Kidney (tissue), 14 donors: ENCODE results near the gene MX2. TPM values are rescaled to one million over a fixed set of nuclear protein-coding genes. Genes with fewer than 3 reads are reported as not detected.
A peak's percentile ranks its signal among the peaks of the same experiment; 100 is the strongest.

Source experiments
- DNase-seq, 5 donors: peaks; one replicate each; pipeline ENCODE4 v3.0.0-alpha.2; 2013 to 2020
- FAIRE-seq: peaks from 2 replicates; lab custom pipeline; 2012; peaks lifted over from hg19 to GRCh38; lab: Jason Lieb, UNC
- H3K27ac ChIP-seq, 2 donors: one replicate each; pipeline ENCODE4 v1.7.0; 2013; ENCODE audit warnings: low read depth in 2 of 2, low read length in 2 of 2, inconsistent platforms in 1 of 2
- H3K27me3 ChIP-seq: one replicate; pipeline ENCODE4 v1.7.1; 2013; ENCODE audit warnings: low read length, inconsistent platforms; ENCODE audit not compliant: control insufficient read depth, insufficient read depth
- H3K36me3 ChIP-seq, 3 donors: one replicate each; pipeline versions ENCODE4 v1.7.0 to v1.7.1; 2013; ENCODE audit warnings: low read length in 3 of 3, control low read depth in 1 of 3, inconsistent platforms in 1 of 3; ENCODE audit not compliant: insufficient read depth in 3 of 3, control insufficient read depth in 2 of 3
- H3K4me1 ChIP-seq, 3 donors: one replicate each; pipeline versions ENCODE4 v1.7.0 to v1.7.1; 2013; ENCODE audit warnings: low read length in 3 of 3, inconsistent platforms in 1 of 3, low read depth in 1 of 3; ENCODE audit not compliant: control insufficient read depth in 2 of 3, insufficient read depth in 2 of 3
- H3K4me3 ChIP-seq, 3 donors: one replicate each; pipeline versions ENCODE4 v1.7.0 to v1.8.1; 2013; ENCODE audit warnings: low read length in 3 of 3, control low read depth in 1 of 3, inconsistent platforms in 1 of 3
- H3K9ac ChIP-seq, 3 donors: one replicate each; pipeline versions ENCODE4 v1.7.0 to v1.7.1; 2013; ENCODE audit warnings: low read length in 3 of 3, control low read depth in 1 of 3, inconsistent platforms in 1 of 3
- H3K9me3 ChIP-seq, 3 donors: one replicate each; pipeline versions ENCODE4 v1.7.0 to v1.7.1; 2013; ENCODE audit warnings: low read length in 3 of 3, control low read depth in 1 of 3, inconsistent platforms in 1 of 3; ENCODE audit not compliant: control insufficient read depth in 2 of 3, insufficient read depth in 1 of 3
- intact Hi-C: fragments of 100-400 bp; cut with DNase I; formaldehyde crosslinking; loops from one replicate; pipeline ENCODE4 v1.11.1; 2022
- polyA plus RNA-seq: library from polyadenylated mRNA; stranded (reverse); fragments of 350-450 nt; fragmentation: Illumina TruSeq; extraction: RNeasy Lipid Tissue Mini Kit (QIAGEN cat#74804); gene quantifications from one replicate; pipeline ENCODE4 v1.2.3, GENCODE V29; 2014; ENCODE audit warnings: low read depth, low replicate concordance; ENCODE audit not compliant: insufficient read depth
- total RNA-seq: library from RNA; stranded (reverse); fragmentation: NEBNext Ultra II Directional; extraction: Animal tissue kit (Norgen Biotek cat#: 25700); gene quantifications from one replicate; pipeline ENCODE4 v1.2.1, GENCODE V29; 2021
- TF ChIP-seq, protein P1 (sequence below): IDR thresholded peaks from 3 replicates; pipeline ENCODE4 v1.5.1; 2012; ENCODE audit warnings: mild to moderate bottlenecking, moderate library complexity, borderline replicate concordance; ENCODE audit not compliant: insufficient read depth; ENCODE audit errors: extremely low read depth
- donor health status: control.
- donor health status: control.
- donor health status: control.
- donor health status: control.
- donor health status: control.
- donor health status: DM: yes; HTN: yes; CAD: no.
- donor health status: Normal renal cell carcinoma (clear cell type).

MX2 gene
- total and polyA plus RNA-seq, 2 donors from 2014 or later: 4.3 to 11.7 TPM

GRCh38 chr21:41350436-41351155, 11.2 kb upstream of the MX2 start:
- H3K4me1 ChIP-seq: no peaks in the 10 kb centered on the region
- TF ChIP-seq, protein P1, sequence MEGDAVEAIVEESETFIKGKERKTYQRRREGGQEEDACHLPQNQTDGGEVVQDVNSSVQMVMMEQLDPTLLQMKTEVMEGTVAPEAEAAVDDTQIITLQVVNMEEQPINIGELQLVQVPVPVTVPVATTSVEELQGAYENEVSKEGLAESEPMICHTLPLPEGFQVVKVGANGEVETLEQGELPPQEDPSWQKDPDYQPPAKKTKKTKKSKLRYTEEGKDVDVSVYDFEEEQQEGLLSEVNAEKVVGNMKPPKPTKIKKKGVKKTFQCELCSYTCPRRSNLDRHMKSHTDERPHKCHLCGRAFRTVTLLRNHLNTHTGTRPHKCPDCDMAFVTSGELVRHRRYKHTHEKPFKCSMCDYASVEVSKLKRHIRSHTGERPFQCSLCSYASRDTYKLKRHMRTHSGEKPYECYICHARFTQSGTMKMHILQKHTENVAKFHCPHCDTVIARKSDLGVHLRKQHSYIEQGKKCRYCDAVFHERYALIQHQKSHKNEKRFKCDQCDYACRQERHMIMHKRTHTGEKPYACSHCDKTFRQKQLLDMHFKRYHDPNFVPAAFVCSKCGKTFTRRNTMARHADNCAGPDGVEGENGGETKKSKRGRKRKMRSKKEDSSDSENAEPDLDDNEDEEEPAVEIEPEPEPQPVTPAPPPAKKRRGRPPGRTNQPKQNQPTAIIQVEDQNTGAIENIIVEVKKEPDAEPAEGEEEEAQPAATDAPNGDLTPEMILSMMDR: no peak
- DNase-seq (peak in 1 of 5 donors; percentile 37), FAIRE-seq (no peak)
- H3K27ac ChIP-seq: no peak overlapping the region
- intact Hi-C loops: no loop called here
- H3K36me3 ChIP-seq: no peaks in the 10 kb centered on the region
- H3K4me3 ChIP-seq: no peak overlapping the region
- H3K27me3 ChIP-seq: no peaks in the 10 kb centered on the region
- H3K9me3 ChIP-seq: no peaks in the 10 kb centered on the region
- no peak overlapping the region for H3K9ac ChIP-seq

DNA sequence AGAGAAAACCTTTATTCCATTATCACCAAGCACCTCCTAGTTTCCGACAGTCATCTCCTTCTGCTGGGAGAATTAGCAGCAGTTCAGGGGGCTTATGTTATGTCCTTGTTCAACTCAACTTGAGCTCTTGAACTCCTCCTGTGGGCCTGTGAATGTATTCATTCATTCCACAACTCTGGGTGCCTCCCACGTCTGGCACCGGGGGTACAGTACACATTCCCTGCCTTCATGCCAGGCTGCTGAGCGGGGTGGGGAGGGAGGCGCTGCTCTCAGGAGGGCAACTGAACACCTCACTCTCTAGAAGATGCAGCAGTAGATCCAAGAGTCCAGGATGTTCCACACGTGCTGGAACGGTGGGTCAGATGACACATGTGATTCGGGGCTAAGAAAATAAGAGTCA, 4.3 kb upstream of the MX2 start:
- Histone ChIP-seq H3K4me3 (no peak overlapping the region), H3K9ac (no peak overlapping the region), H3K27me3 (no peaks in the 10 kb centered on the region), H3K4me1 (peaks cover 0 to 6% (median 0%) of the 10 kb centered on the region in 3 donors), H3K9me3 (no peaks in the 10 kb centered on the region), H3K36me3 (no peaks in the 10 kb centered on the region), H3K27ac (no peak overlapping the region)
- TF ChIP-seq, protein P1: no peak
- DNase-seq: peak in 1 of 5 donors; percentile 57
- intact Hi-C loops: no loop called here
- no peak for FAIRE-seq

DNA sequence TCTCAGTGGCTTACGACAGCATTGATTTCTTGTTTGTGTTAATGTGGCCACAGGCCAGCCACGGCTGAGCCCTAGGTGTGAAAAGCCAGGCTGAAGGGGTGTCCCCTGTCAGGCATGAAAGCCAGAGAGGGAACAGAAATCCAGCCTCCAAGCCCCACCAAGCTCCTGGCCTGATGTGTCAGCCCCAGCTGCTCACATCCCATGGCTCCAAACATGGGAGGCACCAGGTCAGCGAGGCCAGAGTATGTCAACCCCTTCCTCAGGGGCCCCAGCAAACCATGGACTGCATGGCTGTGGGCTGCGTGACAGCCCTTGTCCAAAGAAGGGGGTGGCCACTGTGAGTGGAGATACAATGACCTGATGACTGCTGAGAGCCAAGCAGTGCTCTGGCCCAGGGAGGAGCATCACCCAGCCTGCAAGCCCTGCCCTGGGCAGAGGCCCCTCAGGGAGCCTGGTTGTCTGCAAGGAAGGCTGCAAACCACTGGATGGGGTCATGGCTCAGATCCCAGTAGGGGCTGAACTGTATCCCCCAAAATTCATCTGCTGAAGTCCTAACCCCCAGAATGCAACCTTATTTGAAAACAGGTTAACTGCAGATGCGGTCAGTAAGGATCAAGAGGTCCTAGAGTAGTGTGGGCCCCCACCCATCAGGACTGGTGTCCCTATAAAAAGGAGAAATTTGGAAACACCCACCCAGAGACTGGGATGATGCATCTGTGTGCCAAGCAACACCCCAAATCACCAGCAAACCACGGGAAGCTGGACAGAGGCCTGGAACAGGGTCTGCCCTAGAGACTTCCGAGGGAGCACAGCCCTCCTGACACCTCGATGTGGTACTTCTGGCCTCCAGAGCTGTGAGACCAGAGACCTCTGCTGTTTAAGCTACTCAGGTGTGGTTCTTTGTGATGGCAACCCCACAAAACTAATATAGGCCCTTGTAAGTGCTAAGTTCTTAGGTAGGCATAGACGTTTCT, 3.3 kb upstream of the MX2 start:
- Histone ChIP-seq H3K9me3 (no peaks in the 10 kb centered on the region), H3K27ac (no peak overlapping the region), H3K9ac (no peak overlapping the region), H3K36me3 (no peaks in the 10 kb centered on the region), H3K4me1 (peaks cover 0 to 6% (median 0%) of the 10 kb centered on the region in 3 donors), H3K27me3 (no peaks in the 10 kb centered on the region), H3K4me3 (no peak overlapping the region)
- FAIRE-seq (no peak), DNase-seq (peak in 1 of 5 donors; percentile 39)
- intact Hi-C loops: no loop called here
- TF ChIP-seq, protein P1: no peak
